Mesendoderm (in vitro differentiated cells): ENCODE data around the gene TDRD10.

Experiments
- DNase-seq: peaks from one replicate; pipeline ENCODE4 v3.0.0; 2013
- H2AK5ac ChIP-seq: 2 replicates; pipeline ENCODE4 v1.6.1; 2013; ENCODE audit warnings: low read length, inconsistent platforms
- H2BK120ac ChIP-seq: 2 replicates; pipeline ENCODE4 v1.6.1; 2013; ENCODE audit warnings: low read depth, mild to moderate bottlenecking, low read length, moderate library complexity, mixed read lengths
- H2BK15ac ChIP-seq: replicated peaks from 2 replicates; pipeline ENCODE4 v1.6.1; 2013; ENCODE audit warnings: low read depth, mild to moderate bottlenecking, moderate library complexity
- H2BK5ac ChIP-seq: 2 replicates; pipeline ENCODE4 v1.6.1; 2013; ENCODE audit warnings: low read length, inconsistent platforms
- H3K18ac ChIP-seq: 2 replicates; pipeline ENCODE4 v1.6.1; 2013; ENCODE audit warnings: mild to moderate bottlenecking, low read length, mixed read lengths
- H3K23ac ChIP-seq: one replicate; pipeline ENCODE4 v1.6.1; 2013; ENCODE audit warnings: low read length
- H3K27ac ChIP-seq: 2 replicates; pipeline ENCODE4 v1.5.1; 2013; ENCODE audit warnings: low read depth, mild to moderate bottlenecking, inconsistent platforms, low read length, moderate library complexity
- H3K27me3 ChIP-seq: 2 replicates; pipeline ENCODE4 v1.6.1; 2013; ENCODE audit warnings: low read length, control low read depth, mild to moderate bottlenecking, inconsistent platforms; ENCODE audit not compliant: insufficient read depth, poor library complexity
- H3K36me3 ChIP-seq: 2 replicates; pipeline ENCODE4 v1.6.1; 2013; ENCODE audit warnings: low read length, inconsistent platforms; ENCODE audit not compliant: control insufficient read depth, insufficient read depth
- H3K4ac ChIP-seq: one replicate; pipeline ENCODE4 v1.6.1; 2013; ENCODE audit warnings: low read depth, mild to moderate bottlenecking, low read length, moderate library complexity
- H3K4me1 ChIP-seq: 2 replicates; pipeline ENCODE4 v1.6.1; 2013; ENCODE audit warnings: low read depth, low read length, inconsistent platforms; ENCODE audit not compliant: control insufficient read depth
- H3K4me2 ChIP-seq: 2 replicates; pipeline ENCODE4 v1.6.1; 2013; ENCODE audit warnings: low read length
- H3K4me3 ChIP-seq: 2 replicates; pipeline ENCODE4 v1.5.1; 2013; ENCODE audit warnings: mild to moderate bottlenecking, low read length
- H3K56ac ChIP-seq: one replicate; pipeline ENCODE4 v1.6.1; 2013; ENCODE audit warnings: low read length
- H3K79me1 ChIP-seq: 2 replicates; pipeline ENCODE4 v1.6.1; 2013; ENCODE audit warnings: low read length, inconsistent platforms
- H3K79me2 ChIP-seq: 2 replicates; pipeline ENCODE4 v1.6.1; 2013; ENCODE audit warnings: mild to moderate bottlenecking, low read length; ENCODE audit not compliant: control insufficient read depth, insufficient read depth
- H3K9ac ChIP-seq: 2 replicates; pipeline ENCODE4 v1.6.1; 2013; ENCODE audit warnings: low read length, inconsistent platforms
- H4K5ac ChIP-seq: one replicate; pipeline ENCODE4 v1.6.1; 2013; ENCODE audit warnings: low read length
- H4K8ac ChIP-seq: one replicate; pipeline ENCODE4 v1.6.1; 2013; ENCODE audit warnings: low read depth, mild to moderate bottlenecking, control low read depth, low read length, moderate library complexity
- WGBS: extraction: QIAGEN DNeasy Blood & Tissue Kit; methylation state at CpG from one replicate; pipeline ENCODE4 v1.1.7; 2013; ENCODE audit warnings: low lambda C conversion rate, missing lambda C conversion rate; ENCODE audit not compliant: insufficient coverage; ENCODE audit errors: extremely low coverage; 5-methylcytosine and 5-hydroxymethylcytosine counted together

TDRD10 gene

GRCh38 chr1:154459080-154459479, 42.9 kb upstream of the TDRD10 start:
- H4K8ac ChIP-seq, result no peak overlapping the region
- no peak overlapping the region for H3K4me2 ChIP-seq
- H3K56ac ChIP-seq, result no peak overlapping the region
- H3K9ac ChIP-seq, result no peak overlapping the region
- no peaks in the 10 kb centered on the region for H3K27me3 ChIP-seq
- no peaks in the 10 kb centered on the region for H3K36me3 ChIP-seq
- no peaks in the 10 kb centered on the region for H3K79me1 ChIP-seq
- H4K5ac ChIP-seq, result no peak overlapping the region
- H3K4me3 ChIP-seq, result no peak overlapping the region
- H2BK5ac ChIP-seq, result no peak overlapping the region
- H3K79me2 ChIP-seq, result no peaks in the 10 kb centered on the region
- H3K18ac ChIP-seq, result no peak overlapping the region
- H3K4ac ChIP-seq, result no peak overlapping the region
- no peak overlapping the region for H2AK5ac ChIP-seq
- no peak overlapping the region for H2BK120ac ChIP-seq
- no peak overlapping the region for H3K23ac ChIP-seq
- H3K27ac ChIP-seq, result no peak overlapping the region
- DNase-seq, result no peak
- peaks cover 2% of the 10 kb centered on the region for H3K4me1 ChIP-seq
- no peak overlapping the region for H2BK15ac ChIP-seq

GRCh38 chr1:154460695-154461260, 41.2 kb upstream of the TDRD10 start:
- H3K36me3 ChIP-seq, result no peaks in the 10 kb centered on the region
- no peak overlapping the region for H2BK120ac ChIP-seq

GRCh38 chr1:154463512-154463990, 38.5 kb upstream of the TDRD10 start:
- H2BK120ac ChIP-seq, result peak overlapping the region; percentile 30
- peaks cover 2% of the 10 kb centered on the region for H3K4me1 ChIP-seq
- peak overlapping the region; percentile 55 for H2BK5ac ChIP-seq
- H3K4me3 ChIP-seq, result no peak overlapping the region
- peak overlapping the region; percentile 90 for H2AK5ac ChIP-seq
- H3K79me1 ChIP-seq, result no peaks in the 10 kb centered on the region
- H3K4ac ChIP-seq, result peak overlapping the region; percentile 65
- DNase-seq, result no peak
- H3K23ac ChIP-seq, result no peak overlapping the region
- H3K9ac ChIP-seq, result no peak overlapping the region
- peak overlapping the region; percentile 45 for H3K56ac ChIP-seq
- no peak overlapping the region for H3K27ac ChIP-seq
- no peak overlapping the region for H4K5ac ChIP-seq
- H3K27me3 ChIP-seq, result no peaks in the 10 kb centered on the region
- H3K79me2 ChIP-seq, result no peaks in the 10 kb centered on the region
- no peak overlapping the region for H2BK15ac ChIP-seq
- no CpG with 5 or more reads among the region's 4 CpGs for WGBS
- H3K4me2 ChIP-seq, result no peak overlapping the region
- H3K36me3 ChIP-seq, result no peaks in the 10 kb centered on the region
- H4K8ac ChIP-seq, result no peak overlapping the region
- peak overlapping the region; percentile 55 for H3K18ac ChIP-seq

More at GRCh38 chr1:154460695-154461260, 41.2 kb upstream of the TDRD10 start:
- Histone ChIP-seq H3K4me2 (no peak overlapping the region), H3K79me2 (no peaks in the 10 kb centered on the region), H3K4ac (no peak overlapping the region), H3K56ac (no peak overlapping the region), H4K5ac (no peak overlapping the region), H3K27ac (no peak overlapping the region), H3K27me3 (no peaks in the 10 kb centered on the region), H3K23ac (no peak overlapping the region), H4K8ac (no peak overlapping the region), H3K79me1 (no peaks in the 10 kb centered on the region), H3K18ac (no peak overlapping the region), H3K4me3 (no peak overlapping the region), H2AK5ac (no peak overlapping the region), H3K9ac (no peak overlapping the region), H2BK5ac (no peak overlapping the region), H3K4me1 (peaks cover 2% of the 10 kb centered on the region), H2BK15ac (no peak overlapping the region)
- DNase-seq, result no peak
- WGBS, result no CpG with 5 or more reads among the region's 15 CpGs

- no peak overlapping the region for H3K18ac ChIP-seq
- no peak overlapping the region for H4K8ac ChIP-seq
- H2BK5ac ChIP-seq, result no peak overlapping the region
- no peak for DNase-seq
- no peak overlapping the region for H3K9ac ChIP-seq
- H2AK5ac ChIP-seq, result no peak overlapping the region
- WGBS, result no CpG with 5 or more reads among the region's 8 CpGs
- no peak overlapping the region for H4K5ac ChIP-seq
- H3K27me3 ChIP-seq, result no peaks in the 10 kb centered on the region
- H3K23ac ChIP-seq, result no peak overlapping the region
- H3K27ac ChIP-seq, result no peak overlapping the region
- H3K79me2 ChIP-seq, result no peaks in the 10 kb centered on the region
- H3K36me3 ChIP-seq, result no peaks in the 10 kb centered on the region
- H3K4me1 ChIP-seq, result peaks cover 2% of the 10 kb centered on the region
- H2BK15ac ChIP-seq, result no peak overlapping the region
- H3K4me2 ChIP-seq, result no peak overlapping the region
- H2BK120ac ChIP-seq, result no peak overlapping the region
- no peak overlapping the region for H3K4me3 ChIP-seq
- no peak overlapping the region for H3K4ac ChIP-seq
- peak overlapping the region; percentile 26 for H3K56ac ChIP-seq
- H3K79me1 ChIP-seq, result no peaks in the 10 kb centered on the region
These were observed 36.3 kb upstream of the TDRD10 start for GRCh38 chr1:154465621-154466195.

GRCh38 chr1:154466206-154466605, 35.8 kb upstream of the TDRD10 start:
- H3K4me2 ChIP-seq, result no peak overlapping the region
- no peak overlapping the region for H4K5ac ChIP-seq
- no peak overlapping the region for H3K4me3 ChIP-seq
- no peak overlapping the region for H2AK5ac ChIP-seq
- H3K79me2 ChIP-seq, result no peaks in the 10 kb centered on the region
- H3K23ac ChIP-seq, result no peak overlapping the region
- peaks cover 2% of the 10 kb centered on the region for H3K4me1 ChIP-seq
- no peak overlapping the region for H3K27ac ChIP-seq
- DNase-seq, result no peak
- H3K9ac ChIP-seq, result no peak overlapping the region
- no peak overlapping the region for H2BK5ac ChIP-seq
- no peaks in the 10 kb centered on the region for H3K79me1 ChIP-seq
- no peak overlapping the region for H3K4ac ChIP-seq
- no CpG with 5 or more reads among the region's 3 CpGs for WGBS
- H3K27me3 ChIP-seq, result no peaks in the 10 kb centered on the region
- no peak overlapping the region for H2BK120ac ChIP-seq
- H2BK15ac ChIP-seq, result no peak overlapping the region
- no peak overlapping the region for H4K8ac ChIP-seq
- H3K18ac ChIP-seq, result no peak overlapping the region
- H3K36me3 ChIP-seq, result no peaks in the 10 kb centered on the region
- no peak overlapping the region for H3K56ac ChIP-seq

GRCh38 chr1:154466921-154467417, 35.0 kb upstream of the TDRD10 start:
- no peak overlapping the region for H3K4me2 ChIP-seq
- no peaks in the 10 kb centered on the region for H3K79me1 ChIP-seq
- peaks cover 2% of the 10 kb centered on the region for H3K4me1 ChIP-seq
- no peaks in the 10 kb centered on the region for H3K27me3 ChIP-seq
- no peak overlapping the region for H3K27ac ChIP-seq
- H3K9ac ChIP-seq, result no peak overlapping the region
- no peak overlapping the region for H4K5ac ChIP-seq
- no peak overlapping the region for H3K23ac ChIP-seq
- DNase-seq, result peak; percentile 33
- no peak overlapping the region for H3K18ac ChIP-seq
- no peak overlapping the region for H3K4ac ChIP-seq
- no peak overlapping the region for H2BK15ac ChIP-seq
- WGBS, result no CpG with 5 or more reads among the region's 8 CpGs
- no peak overlapping the region for H2AK5ac ChIP-seq
- H3K56ac ChIP-seq, result no peak overlapping the region
- no peak overlapping the region for H2BK5ac ChIP-seq
- no peaks in the 10 kb centered on the region for H3K79me2 ChIP-seq
- H2BK120ac ChIP-seq, result no peak overlapping the region
- no peaks in the 10 kb centered on the region for H3K36me3 ChIP-seq
- H4K8ac ChIP-seq, result no peak overlapping the region
- no peak overlapping the region for H3K4me3 ChIP-seq
